ENCODE data around the gene AXIN1. TPM values are rescaled to one million over a fixed set of nuclear protein-coding genes. Genes with fewer than 3 reads are reported as not detected.

The AXIN1 gene
- total RNA-seq, 4 donors from 2014 or later = 17.5 to 29.7 (median 26.4) TPM

DNA sequence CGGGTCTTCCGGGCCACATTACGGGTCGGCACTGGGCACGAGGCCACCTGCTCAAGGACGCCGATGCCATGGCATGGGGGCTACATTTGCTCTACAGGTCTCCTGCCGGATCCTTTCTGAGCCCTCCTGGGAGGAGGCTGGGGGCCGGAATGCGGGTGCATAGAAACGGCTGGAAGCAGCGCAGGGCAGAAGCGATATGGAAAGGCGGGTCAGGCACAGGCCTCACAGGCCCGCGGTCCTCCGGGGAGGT, 28.4 kb downstream of the AXIN1 start:
- WGBS, 2 donors = 79 to 85% methylated on average over 12 to 14 of the region's 17 CpGs
- intact Hi-C loops (cut with DNase I) = no loop called here
- peak overlapping the region in 1 of 3 donors; percentile 31 for H3K27ac ChIP-seq

GRCh38 chr16:322476-323143, 29.9 kb downstream of the AXIN1 start:
- TF ChIP-seq CTCF (IDR thresholded peaks at IDR 0.05) = no peak
- no peak for TF ChIP-seq POLR2A (IDR thresholded peaks at IDR 0.05)
- DNase-seq = no peak
- H3K36me3 ChIP-seq = peaks cover 0 to 6% of the 10 kb centered on the region in 2 donors
- intact Hi-C loops (cut with DNase I) = no loop called here
- H3K27me3 ChIP-seq = no peaks in the 10 kb centered on the region
- H3K9me3 ChIP-seq = no peaks in the 10 kb centered on the region
- WGBS, 2 donors = 88 to 93% methylated on average over 11 to 12 of the region's 13 CpGs
- H3K27ac ChIP-seq = no peak overlapping the region
- peaks cover 9 to 17% of the 10 kb centered on the region in 2 donors for H3K4me1 ChIP-seq
- H3K4me3 ChIP-seq (replicated peaks in 1 of 3) = no peak overlapping the region

More for the DNA sequence above, 28.4 kb downstream of the AXIN1 start:
- H3K36me3 ChIP-seq = no peaks in the 10 kb centered on the region
- DNase-seq = no peak
- H3K27me3 ChIP-seq = no peaks in the 10 kb centered on the region
- peaks cover 16 to 25% of the 10 kb centered on the region in 2 donors for H3K4me1 ChIP-seq
- H3K9me3 ChIP-seq = no peaks in the 10 kb centered on the region
- no peak for TF ChIP-seq POLR2A (IDR thresholded peaks at IDR 0.05)
- TF ChIP-seq CTCF (IDR thresholded peaks at IDR 0.05) = no peak
- H3K4me3 ChIP-seq (replicated peaks in 1 of 3) = no peak overlapping the region

DNA sequence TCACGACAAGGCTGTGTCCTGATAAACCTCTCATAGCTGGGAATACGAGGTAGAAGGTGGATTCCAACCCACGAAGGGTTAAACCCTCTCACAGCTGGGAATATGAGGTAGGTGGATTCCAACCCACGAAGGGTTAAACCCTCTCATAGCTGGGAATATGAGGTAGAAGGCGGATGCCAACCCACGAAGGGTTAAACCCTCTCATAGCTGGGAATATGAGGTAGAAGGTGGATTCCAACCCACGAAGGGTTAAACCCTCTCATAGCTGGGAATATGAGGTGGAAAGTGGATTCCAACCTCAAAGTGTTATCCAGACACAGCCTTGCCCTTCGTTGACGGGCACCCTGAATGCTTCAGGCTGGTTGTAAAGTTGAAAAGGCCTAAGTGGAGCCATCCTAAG, 31.0 kb downstream of the AXIN1 start:
- no peaks in the 10 kb centered on the region for H3K9me3 ChIP-seq
- no peaks in the 10 kb centered on the region for H3K27me3 ChIP-seq
- 74 to 76% methylated on average over 9 of the region's 9 CpGs for WGBS, 2 donors
- intact Hi-C loops (cut with DNase I) = no loop called here
- TF ChIP-seq POLR2A (IDR thresholded peaks at IDR 0.05) = no peak
- TF ChIP-seq CTCF (IDR thresholded peaks at IDR 0.05) = no peak
- H3K4me1 ChIP-seq = peaks cover 0 to 9% of the 10 kb centered on the region in 2 donors
- H3K27ac ChIP-seq = no peak overlapping the region
- no peak overlapping the region for H3K4me3 ChIP-seq (replicated peaks in 1 of 3)
- peaks cover 0 to 6% of the 10 kb centered on the region in 2 donors for H3K36me3 ChIP-seq
- DNase-seq = no peak

DNA sequence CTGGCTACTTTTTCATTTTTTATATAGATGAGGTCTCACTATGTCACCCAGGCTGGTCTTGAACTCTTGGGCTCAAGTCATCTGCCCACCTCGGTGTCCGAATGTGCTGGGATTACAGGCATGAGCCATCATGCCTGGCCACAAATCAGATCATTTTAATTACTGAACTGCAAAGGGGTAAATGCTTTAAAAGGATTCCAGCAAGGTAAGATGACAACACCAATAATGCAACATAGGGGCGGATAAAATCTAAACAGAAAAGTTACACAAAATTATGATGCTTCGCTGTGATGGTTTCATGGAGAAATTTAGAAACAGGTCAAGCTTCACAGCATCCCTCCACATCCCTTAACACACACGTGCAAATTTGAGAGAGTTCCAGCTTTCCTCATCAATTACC, 32.3 kb downstream of the AXIN1 start:
- WGBS, 2 donors = 95 to 98% methylated on average over 5 of the region's 5 CpGs
- Histone ChIP-seq H3K27me3 (no peaks in the 10 kb centered on the region), H3K36me3 (peaks cover 0 to 6% of the 10 kb centered on the region in 2 donors), H3K4me3 (replicated peaks in 1 of 3) (no peak overlapping the region), H3K27ac (no peak overlapping the region), H3K9me3 (no peaks in the 10 kb centered on the region), H3K4me1 (peaks cover 0 to 9% of the 10 kb centered on the region in 2 donors)
- DNase-seq = no peak
- no peak for TF ChIP-seq CTCF (IDR thresholded peaks at IDR 0.05)
- no peak for TF ChIP-seq POLR2A (IDR thresholded peaks at IDR 0.05)
- intact Hi-C loops (cut with DNase I) = no loop called here

GRCh38 chr16:318628-319027, 33.9 kb downstream of the AXIN1 start:
- H3K4me1 ChIP-seq = no peaks in the 10 kb centered on the region
- intact Hi-C loops (cut with DNase I) = no loop called here
- H3K9me3 ChIP-seq = no peaks in the 10 kb centered on the region
- H3K27me3 ChIP-seq = no peaks in the 10 kb centered on the region
- H3K27ac ChIP-seq = no peak overlapping the region
- peaks cover 8 to 9% of the 10 kb centered on the region in 2 donors for H3K36me3 ChIP-seq
- WGBS, 2 donors = 88 to 95% methylated on average over 22 of the region's 22 CpGs
- no peak for TF ChIP-seq POLR2A (IDR thresholded peaks at IDR 0.05)
- no peak for TF ChIP-seq CTCF (IDR thresholded peaks at IDR 0.05)
- H3K4me3 ChIP-seq (replicated peaks in 1 of 3) = no peak overlapping the region
- no peak for DNase-seq

Data from thyroid gland (tissue), 4 donors.